ENCODE data around the gene RASAL1.
A peak's percentile ranks its signal among the peaks of the same experiment; 100 is the strongest.
"Not testable (repeated sequence)": the region's sequence is repeated elsewhere in the genome, so short reads cannot be mapped to it uniquely, and the experiment has no call there.

Gene RASAL1

GRCh38 chr12:113145720-113146551 lies 10.4 kb upstream of the RASAL1 start:
- FAIRE-seq (no peak), DNase-seq (ENCODE audit: insufficient read length) (no peak)
- TF ChIP-seq POLR2A (IDR thresholded peaks at IDR 0.05; ENCODE audit: low read depth, low read length) (no peak), POLR2AphosphoS5 (IDR thresholded peaks at IDR 0.05; ENCODE audit: low read depth, low read length) (no peak), TAF1 (IDR thresholded peaks at IDR 0.05; ENCODE audit: borderline replicate concordance, low read depth, low read length) (no peak)

- DNase-seq (ENCODE audit: insufficient read length) (no peak), FAIRE-seq (no peak)
- no peak for TF ChIP-seq TAF1 (IDR thresholded peaks at IDR 0.05; ENCODE audit: borderline replicate concordance, low read depth, low read length)
- TF ChIP-seq POLR2A (IDR thresholded peaks at IDR 0.05; ENCODE audit: low read depth, low read length), result no peak
- TF ChIP-seq POLR2AphosphoS5 (IDR thresholded peaks at IDR 0.05; ENCODE audit: low read depth, low read length), result no peak
Measured at GRCh38 chr12:113144806-113145205, 9.2 kb upstream of the RASAL1 start.

DNA sequence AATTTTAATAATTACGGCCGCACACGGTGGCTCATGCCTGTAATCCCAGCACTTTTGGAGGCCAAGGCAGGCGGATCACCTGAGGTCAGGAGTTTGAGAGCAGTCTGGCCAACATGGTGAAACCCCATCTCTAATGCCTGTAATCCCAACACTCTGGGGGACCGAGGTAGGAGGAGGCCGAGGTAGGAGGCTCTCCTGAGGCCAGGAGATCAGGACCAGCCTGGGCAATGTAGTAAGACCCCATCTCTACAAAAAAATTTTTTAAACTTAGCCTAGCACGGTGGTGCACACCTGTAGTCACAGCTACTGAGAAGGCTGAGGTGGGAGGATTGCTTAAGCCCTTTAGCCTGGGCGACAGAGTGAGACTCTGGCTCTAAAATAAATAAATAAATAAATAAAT lies 8.4 kb upstream of the RASAL1 start:
- FAIRE-seq, result no peak
- no peak for TF ChIP-seq TAF1 (IDR thresholded peaks at IDR 0.05; ENCODE audit: borderline replicate concordance, low read depth, low read length)
- TF ChIP-seq POLR2A (IDR thresholded peaks at IDR 0.05; ENCODE audit: low read depth, low read length), result no peak
- no peak for TF ChIP-seq POLR2AphosphoS5 (IDR thresholded peaks at IDR 0.05; ENCODE audit: low read depth, low read length)
- no peak for DNase-seq (ENCODE audit: insufficient read length)

- FAIRE-seq, result no peak
- TF ChIP-seq POLR2AphosphoS5 (IDR thresholded peaks at IDR 0.05; ENCODE audit: low read depth, low read length) (no peak), POLR2A (IDR thresholded peaks at IDR 0.05; ENCODE audit: low read depth, low read length) (no peak), TAF1 (IDR thresholded peaks at IDR 0.05; ENCODE audit: borderline replicate concordance, low read depth, low read length) (no peak)
- DNase-seq (ENCODE audit: insufficient read length), result no peak
Measured at GRCh38 chr12:113142886-113143332, 7.3 kb upstream of the RASAL1 start.

- FAIRE-seq (peak; percentile 30), DNase-seq (ENCODE audit: insufficient read length) (peak; percentile 8)
- no peak for TF ChIP-seq TAF1 (IDR thresholded peaks at IDR 0.05; ENCODE audit: borderline replicate concordance, low read depth, low read length)
- TF ChIP-seq POLR2AphosphoS5 (IDR thresholded peaks at IDR 0.05; ENCODE audit: low read depth, low read length), result no peak
- TF ChIP-seq POLR2A (IDR thresholded peaks at IDR 0.05; ENCODE audit: low read depth, low read length), result no peak
Measured at GRCh38 chr12:113142173-113142885, 6.8 kb upstream of the RASAL1 start.

DNA sequence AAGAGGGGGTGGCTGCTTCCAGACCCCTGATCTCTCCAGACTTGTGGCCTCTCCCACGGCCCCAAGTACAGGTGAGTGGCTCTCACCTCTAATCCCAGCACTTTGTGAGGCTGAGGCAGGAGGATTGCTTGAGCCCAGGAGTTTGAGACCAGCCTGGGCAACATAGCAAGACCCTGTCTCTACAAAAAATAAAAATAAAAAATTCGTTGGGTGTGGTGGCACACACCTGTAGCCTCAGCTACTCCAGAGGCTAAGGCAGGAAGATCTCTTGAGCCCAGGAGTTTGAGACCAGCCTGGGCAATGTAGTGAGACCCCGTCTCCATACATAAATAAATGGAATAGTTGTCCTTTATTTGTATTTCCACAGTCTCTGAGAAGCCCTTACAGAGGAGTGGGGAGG lies 6.2 kb upstream of the RASAL1 start:
- FAIRE-seq; DNase-seq (ENCODE audit: insufficient read length): not testable (repeated sequence)

DNA sequence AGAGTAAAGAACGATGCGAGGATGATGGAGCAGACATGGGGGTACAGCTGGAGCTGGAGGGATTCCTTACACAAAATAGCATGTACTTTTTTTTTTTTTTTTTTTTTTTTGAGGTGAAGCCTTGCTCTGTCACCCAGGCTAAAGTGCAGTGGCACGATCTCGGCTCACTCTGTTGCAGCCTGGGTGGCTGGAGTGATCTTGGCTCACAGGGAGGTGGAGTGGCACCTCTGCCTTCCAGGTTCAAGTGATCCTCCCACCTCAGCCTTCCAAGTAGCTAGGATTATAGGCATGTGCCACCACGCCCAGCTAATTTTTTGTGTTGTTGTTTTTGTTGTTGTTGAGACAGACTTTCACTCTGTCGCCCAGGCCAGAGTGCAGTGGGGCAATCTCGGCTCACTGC lies 5.1 kb upstream of the RASAL1 start:
- FAIRE-seq (no peak), DNase-seq (ENCODE audit: insufficient read length) (no peak)
- TF ChIP-seq POLR2A (IDR thresholded peaks at IDR 0.05; ENCODE audit: low read depth, low read length), result no peak
- TF ChIP-seq POLR2AphosphoS5 (IDR thresholded peaks at IDR 0.05; ENCODE audit: low read depth, low read length), result no peak
- no peak for TF ChIP-seq TAF1 (IDR thresholded peaks at IDR 0.05; ENCODE audit: borderline replicate concordance, low read depth, low read length)

- DNase-seq (ENCODE audit: insufficient read length), result no peak
- FAIRE-seq, result no peak
- TF ChIP-seq POLR2AphosphoS5 (IDR thresholded peaks at IDR 0.05; ENCODE audit: low read depth, low read length), result no peak
- TF ChIP-seq POLR2A (IDR thresholded peaks at IDR 0.05; ENCODE audit: low read depth, low read length), result no peak
- no peak for TF ChIP-seq TAF1 (IDR thresholded peaks at IDR 0.05; ENCODE audit: borderline replicate concordance, low read depth, low read length)
Measured at GRCh38 chr12:113138826-113139225, 3.3 kb upstream of the RASAL1 start.

- DNase-seq (ENCODE audit: insufficient read length) (no peak), FAIRE-seq (no peak)
- no peak for TF ChIP-seq POLR2AphosphoS5 (IDR thresholded peaks at IDR 0.05; ENCODE audit: low read depth, low read length)
- TF ChIP-seq TAF1 (IDR thresholded peaks at IDR 0.05; ENCODE audit: borderline replicate concordance, low read depth, low read length), result no peak
- no peak for TF ChIP-seq POLR2A (IDR thresholded peaks at IDR 0.05; ENCODE audit: low read depth, low read length)
Measured at GRCh38 chr12:113137861-113138783, 2.6 kb upstream of the RASAL1 start.

GRCh38 chr12:113136990-113137511 lies 1.5 kb upstream of the RASAL1 start:
- TF ChIP-seq POLR2AphosphoS5 (IDR thresholded peaks at IDR 0.05; ENCODE audit: low read depth, low read length) (no peak), POLR2A (IDR thresholded peaks at IDR 0.05; ENCODE audit: low read depth, low read length) (no peak), TAF1 (IDR thresholded peaks at IDR 0.05; ENCODE audit: borderline replicate concordance, low read depth, low read length) (no peak)
- no peak for FAIRE-seq
- DNase-seq (ENCODE audit: insufficient read length), result peak; percentile 2
